ENCODE data around the gene NGEF. TPM values are rescaled to one million over a fixed set of nuclear protein-coding genes. Genes with fewer than 3 reads are reported as not detected.

Gene NGEF
- total and polyA plus RNA-seq, 4 donors: 10.6 to 22.6 (median 10.8) TPM

DNA sequence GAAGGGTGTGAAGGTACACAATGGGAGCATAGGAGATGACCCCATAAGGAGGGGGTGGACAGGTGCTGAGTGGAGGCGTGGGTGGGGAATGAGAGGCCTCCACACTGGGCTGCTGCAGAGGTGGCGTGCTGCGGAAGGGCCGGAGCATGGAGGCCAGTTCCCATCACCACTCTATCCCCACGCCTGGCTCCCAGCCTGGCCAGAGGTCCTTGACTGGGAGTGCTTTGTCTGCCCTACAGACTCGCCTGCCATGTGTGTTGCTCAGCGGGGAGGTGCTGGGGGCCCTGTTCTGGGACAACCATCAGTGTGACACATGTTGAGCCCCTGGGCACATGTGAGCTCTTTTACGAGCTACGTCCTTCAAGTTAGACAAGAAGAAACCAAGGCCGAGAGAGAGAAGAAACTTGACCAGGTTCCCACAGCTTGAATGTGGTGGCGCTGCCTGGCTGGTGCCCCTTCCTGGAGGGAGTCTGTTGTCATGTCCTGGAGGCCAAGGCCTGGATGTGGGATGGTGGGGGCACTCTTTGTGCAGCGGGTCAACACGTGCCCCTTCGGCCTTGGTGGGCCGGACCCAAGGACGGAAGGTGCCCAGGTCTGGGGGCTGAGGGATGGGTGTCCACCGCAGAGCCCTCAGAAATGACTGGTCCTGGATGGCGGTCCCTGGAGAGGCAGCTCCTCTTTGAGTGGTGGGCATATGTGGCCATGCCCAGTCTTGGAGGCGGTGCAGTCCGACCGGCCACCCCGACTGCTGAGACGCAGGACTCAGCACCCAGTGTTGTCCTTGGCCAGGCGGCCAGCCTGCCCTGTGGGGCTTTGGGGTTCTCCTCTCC is 45.9 kb upstream of the NGEF start:
- peaks cover 0 to 13% (median 5%) of the 10 kb centered on the region in 4 donors for H3K4me1 ChIP-seq (ENCODE audit: control insufficient read depth in 4 of 4, insufficient read depth in 4 of 4, low read length in 3 of 4)
- 95% methylated on average over 24 of the region's 24 CpGs for WGBS

DNA sequence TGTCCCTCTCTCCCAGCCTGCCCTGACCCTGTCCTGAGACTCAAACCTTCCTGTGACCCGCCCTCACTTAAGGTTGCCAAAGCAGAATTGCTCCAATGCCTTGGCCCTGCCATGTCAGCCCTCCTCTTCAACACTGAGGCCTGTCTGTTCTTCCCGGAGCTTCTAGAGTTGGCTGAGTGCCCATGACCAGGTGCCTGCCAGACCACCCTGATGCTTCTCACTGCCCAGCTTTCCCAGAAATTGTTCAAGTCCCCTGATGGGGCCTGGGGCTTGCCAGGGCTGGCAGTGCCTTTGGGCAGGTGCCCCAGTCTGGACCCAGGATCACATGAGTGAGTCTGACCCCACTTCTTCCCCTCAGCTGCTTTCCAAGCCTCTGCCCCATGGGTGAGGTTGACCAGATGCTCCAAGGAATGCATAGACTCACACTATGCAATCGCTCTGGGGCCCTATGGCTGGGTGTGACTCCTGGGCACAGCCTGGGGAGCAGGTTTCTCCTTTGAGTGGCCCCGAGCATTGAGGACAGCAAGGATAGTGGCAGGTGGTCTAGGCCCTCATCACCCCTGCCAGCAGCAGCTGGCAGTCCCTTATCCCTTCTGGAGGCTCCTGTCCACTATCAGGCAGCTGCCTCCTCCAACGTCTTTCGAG is 44.0 kb upstream of the NGEF start:
- no peak for DNase-seq (ENCODE audit: low spot score)
- peaks cover 0 to 6% (median 3%) of the 10 kb centered on the region in 4 donors for H3K4me1 ChIP-seq (ENCODE audit: control insufficient read depth in 4 of 4, insufficient read depth in 4 of 4, low read length in 3 of 4)
- no peaks in the 10 kb centered on the region for H3K27me3 ChIP-seq (ENCODE audit: control insufficient read depth in 4 of 4, insufficient read depth in 4 of 4, low read length in 3 of 4)
- no peak overlapping the region for H3K27ac ChIP-seq (ENCODE audit: low read depth in 1 of 2, low read length in 2 of 2)
- no peaks in the 10 kb centered on the region for H3K36me3 ChIP-seq (ENCODE audit: control insufficient read depth in 4 of 4, insufficient read depth in 3 of 4, low read depth in 1 of 4, low read length in 3 of 4)
- 85% methylated on average over 6 of the region's 6 CpGs for WGBS
- no peak overlapping the region for H3K4me3 ChIP-seq (ENCODE audit: low read depth in 1 of 3, low read length in 3 of 3)
- no peak overlapping the region for H3K9ac ChIP-seq (ENCODE audit: low read depth in 1 of 2, low read length in 2 of 2)
- TF ChIP-seq GABPA (IDR thresholded peaks at IDR 0.05 in 1 of 2, conservative IDR thresholded peaks at IDR 0.05 in 1 of 2) (no peak), HNF4G (IDR thresholded peaks at IDR 0.05) (no peak), YY1 (IDR thresholded peaks at IDR 0.05) (no peak), NR2F2 (IDR thresholded peaks at IDR 0.05) (no peak)
- TF ChIP-seq, protein P1, sequence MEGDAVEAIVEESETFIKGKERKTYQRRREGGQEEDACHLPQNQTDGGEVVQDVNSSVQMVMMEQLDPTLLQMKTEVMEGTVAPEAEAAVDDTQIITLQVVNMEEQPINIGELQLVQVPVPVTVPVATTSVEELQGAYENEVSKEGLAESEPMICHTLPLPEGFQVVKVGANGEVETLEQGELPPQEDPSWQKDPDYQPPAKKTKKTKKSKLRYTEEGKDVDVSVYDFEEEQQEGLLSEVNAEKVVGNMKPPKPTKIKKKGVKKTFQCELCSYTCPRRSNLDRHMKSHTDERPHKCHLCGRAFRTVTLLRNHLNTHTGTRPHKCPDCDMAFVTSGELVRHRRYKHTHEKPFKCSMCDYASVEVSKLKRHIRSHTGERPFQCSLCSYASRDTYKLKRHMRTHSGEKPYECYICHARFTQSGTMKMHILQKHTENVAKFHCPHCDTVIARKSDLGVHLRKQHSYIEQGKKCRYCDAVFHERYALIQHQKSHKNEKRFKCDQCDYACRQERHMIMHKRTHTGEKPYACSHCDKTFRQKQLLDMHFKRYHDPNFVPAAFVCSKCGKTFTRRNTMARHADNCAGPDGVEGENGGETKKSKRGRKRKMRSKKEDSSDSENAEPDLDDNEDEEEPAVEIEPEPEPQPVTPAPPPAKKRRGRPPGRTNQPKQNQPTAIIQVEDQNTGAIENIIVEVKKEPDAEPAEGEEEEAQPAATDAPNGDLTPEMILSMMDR (IDR thresholded peaks at IDR 0.05; ENCODE audit: low read depth, low read length, missing input control): no peak
- TF ChIP-seq, protein P2, sequence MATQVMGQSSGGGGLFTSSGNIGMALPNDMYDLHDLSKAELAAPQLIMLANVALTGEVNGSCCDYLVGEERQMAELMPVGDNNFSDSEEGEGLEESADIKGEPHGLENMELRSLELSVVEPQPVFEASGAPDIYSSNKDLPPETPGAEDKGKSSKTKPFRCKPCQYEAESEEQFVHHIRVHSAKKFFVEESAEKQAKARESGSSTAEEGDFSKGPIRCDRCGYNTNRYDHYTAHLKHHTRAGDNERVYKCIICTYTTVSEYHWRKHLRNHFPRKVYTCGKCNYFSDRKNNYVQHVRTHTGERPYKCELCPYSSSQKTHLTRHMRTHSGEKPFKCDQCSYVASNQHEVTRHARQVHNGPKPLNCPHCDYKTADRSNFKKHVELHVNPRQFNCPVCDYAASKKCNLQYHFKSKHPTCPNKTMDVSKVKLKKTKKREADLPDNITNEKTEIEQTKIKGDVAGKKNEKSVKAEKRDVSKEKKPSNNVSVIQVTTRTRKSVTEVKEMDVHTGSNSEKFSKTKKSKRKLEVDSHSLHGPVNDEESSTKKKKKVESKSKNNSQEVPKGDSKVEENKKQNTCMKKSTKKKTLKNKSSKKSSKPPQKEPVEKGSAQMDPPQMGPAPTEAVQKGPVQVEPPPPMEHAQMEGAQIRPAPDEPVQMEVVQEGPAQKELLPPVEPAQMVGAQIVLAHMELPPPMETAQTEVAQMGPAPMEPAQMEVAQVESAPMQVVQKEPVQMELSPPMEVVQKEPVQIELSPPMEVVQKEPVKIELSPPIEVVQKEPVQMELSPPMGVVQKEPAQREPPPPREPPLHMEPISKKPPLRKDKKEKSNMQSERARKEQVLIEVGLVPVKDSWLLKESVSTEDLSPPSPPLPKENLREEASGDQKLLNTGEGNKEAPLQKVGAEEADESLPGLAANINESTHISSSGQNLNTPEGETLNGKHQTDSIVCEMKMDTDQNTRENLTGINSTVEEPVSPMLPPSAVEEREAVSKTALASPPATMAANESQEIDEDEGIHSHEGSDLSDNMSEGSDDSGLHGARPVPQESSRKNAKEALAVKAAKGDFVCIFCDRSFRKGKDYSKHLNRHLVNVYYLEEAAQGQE (IDR thresholded peaks at IDR 0.05): no peak
- TF ChIP-seq, protein P3, sequence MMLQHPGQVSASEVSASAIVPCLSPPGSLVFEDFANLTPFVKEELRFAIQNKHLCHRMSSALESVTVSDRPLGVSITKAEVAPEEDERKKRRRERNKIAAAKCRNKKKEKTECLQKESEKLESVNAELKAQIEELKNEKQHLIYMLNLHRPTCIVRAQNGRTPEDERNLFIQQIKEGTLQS (IDR thresholded peaks at IDR 0.05): no peak
- H3K9me3 ChIP-seq (ENCODE audit: control insufficient read depth in 4 of 4, low read length in 3 of 4): no peaks in the 10 kb centered on the region

More for the DNA sequence above, 45.9 kb upstream of the NGEF start:
- TF ChIP-seq FOXA1 (IDR thresholded peaks at IDR 0.05): no peak
- TF ChIP-seq, protein P2 (IDR thresholded peaks at IDR 0.05): no peak
- no peak for TF ChIP-seq YY1 (IDR thresholded peaks at IDR 0.05)
- H3K36me3 ChIP-seq (ENCODE audit: control insufficient read depth in 4 of 4, insufficient read depth in 3 of 4, low read depth in 1 of 4, low read length in 3 of 4): no peaks in the 10 kb centered on the region
- peak overlapping the region in 1 of 2 donors; percentile 79 for H3K27ac ChIP-seq (ENCODE audit: low read depth in 1 of 2, low read length in 2 of 2)
- no peaks in the 10 kb centered on the region for H3K9me3 ChIP-seq (ENCODE audit: control insufficient read depth in 4 of 4, low read length in 3 of 4)
- no peak overlapping the region for H3K9ac ChIP-seq (ENCODE audit: low read depth in 1 of 2, low read length in 2 of 2)
- H3K4me3 ChIP-seq (ENCODE audit: low read depth in 1 of 3, low read length in 3 of 3): no peak overlapping the region
- no peaks in the 10 kb centered on the region for H3K27me3 ChIP-seq (ENCODE audit: control insufficient read depth in 4 of 4, insufficient read depth in 4 of 4, low read length in 3 of 4)
- no peak for DNase-seq (ENCODE audit: low spot score)
